Effector CD4-positive, alpha-beta T cell (primary cell): ENCODE data around the gene ITLN1.
"Not testable (repeated sequence)": the region's sequence is repeated elsewhere in the genome, so short reads cannot be mapped to it uniquely, and the experiment has no call there.

Experiments
- DNase-seq: peaks from one replicate; pipeline ENCODE4 v3.0.0-alpha.2; 2020

ITLN1 gene

GRCh38 chr1:160882582-160882981 is 2.4 kb downstream of the ITLN1 start:
- DNase-seq: no peak

GRCh38 chr1:160881264-160881663 is 3.7 kb downstream of the ITLN1 start:
- not testable (repeated sequence) for DNase-seq

GRCh38 chr1:160880216-160880615 is 4.8 kb downstream of the ITLN1 start:
- no peak for DNase-seq

- no peak for DNase-seq
Measured at GRCh38 chr1:160879056-160879455, 5.9 kb downstream of the ITLN1 start.

GRCh38 chr1:160877221-160877620 is 7.8 kb downstream of the ITLN1 start:
- DNase-seq: no peak

GRCh38 chr1:160876311-160876710 is 8.7 kb downstream of the ITLN1 start:
- no peak for DNase-seq

GRCh38 chr1:160875591-160875990 is 9.4 kb downstream of the ITLN1 start:
- not testable (repeated sequence) for DNase-seq

GRCh38 chr1:160874935-160875334 is 10.0 kb downstream of the ITLN1 start:
- no peak for DNase-seq

- DNase-seq: no peak
Measured at GRCh38 chr1:160868141-160868540, 16.8 kb downstream of the ITLN1 start.

- not testable (repeated sequence) for DNase-seq
Measured at GRCh38 chr1:160867651-160868050, 17.3 kb downstream of the ITLN1 start.

GRCh38 chr1:160866695-160867260 is 18.2 kb downstream of the ITLN1 start:
- DNase-seq: no peak

- no peak for DNase-seq
Measured at GRCh38 chr1:160866001-160866694, 18.8 kb downstream of the ITLN1 start.

- DNase-seq: no peak
Measured at GRCh38 chr1:160865337-160865736, 19.6 kb downstream of the ITLN1 start.

- no peak for DNase-seq
Measured at GRCh38 chr1:160864173-160864572, 20.8 kb downstream of the ITLN1 start.

GRCh38 chr1:160863774-160864131 is 21.2 kb downstream of the ITLN1 start:
- DNase-seq: no peak

GRCh38 chr1:160863061-160863773 is 21.8 kb downstream of the ITLN1 start:
- DNase-seq: no peak

- DNase-seq: no peak
Measured at GRCh38 chr1:160862203-160863060, 22.5 kb downstream of the ITLN1 start, which contains the start of gene CD244. Gene CD244, minus strand, starts transcription at chr1:160862887. Its CDS starts 210 bp downstream, at chr1:160862677.

GRCh38 chr1:160860840-160861505 is 24.0 kb downstream of the ITLN1 start:
- no peak for DNase-seq

- no peak for DNase-seq
Measured at GRCh38 chr1:160859166-160859565, 25.8 kb downstream of the ITLN1 start.

GRCh38 chr1:160858507-160858906 is 26.5 kb downstream of the ITLN1 start:
- no peak for DNase-seq

GRCh38 chr1:160858097-160858496 is 26.9 kb downstream of the ITLN1 start:
- no peak for DNase-seq

- DNase-seq: no peak
Measured at GRCh38 chr1:160855181-160855981, 29.6 kb downstream of the ITLN1 start.
